ENCODE results near the gene ZNF432.

The ZNF432 gene

DNA sequence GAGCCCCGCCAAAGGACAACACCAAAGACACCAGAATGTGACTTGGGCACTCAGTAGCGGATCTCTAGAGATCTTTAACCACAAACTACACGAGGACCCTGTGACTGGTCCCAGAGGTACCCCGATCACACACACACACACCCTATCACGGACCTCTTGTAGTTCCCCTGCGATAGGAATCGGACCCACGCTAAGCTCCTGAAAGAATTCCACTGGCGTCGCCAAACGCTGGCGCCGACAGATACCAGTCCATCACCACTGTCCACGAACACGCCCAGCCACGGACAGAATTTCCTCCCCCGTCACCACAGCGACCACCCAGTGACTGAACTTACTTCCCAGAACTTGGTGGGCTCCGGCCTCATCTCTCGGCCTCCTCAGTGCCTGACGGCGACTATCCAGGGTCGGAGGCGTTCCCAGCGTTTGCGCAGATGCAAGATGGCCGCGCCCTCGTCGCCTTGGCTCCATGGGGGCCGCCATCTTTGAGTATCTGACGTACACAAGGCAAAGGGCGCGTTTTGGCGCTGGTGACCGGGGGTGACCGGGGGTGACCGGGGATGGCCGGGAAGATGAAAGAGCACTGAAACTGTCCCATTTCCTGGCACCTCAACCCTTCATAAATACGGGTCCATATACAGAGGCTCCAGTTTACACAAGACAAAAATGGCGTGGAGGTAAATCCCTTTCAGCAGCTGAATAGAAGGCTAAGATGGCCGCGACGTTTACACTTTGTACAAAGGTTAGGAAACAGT lies 40.7 kb downstream of the ZNF432 start, which contains the start of gene ZNF615:
Gene ZNF615, minus strand, starts transcription at position 406 of the 752 bp plus-strand sequence. CDS start 4,500 bp downstream, outside the sequence.
- DNase-seq: peak; percentile 90

DNA sequence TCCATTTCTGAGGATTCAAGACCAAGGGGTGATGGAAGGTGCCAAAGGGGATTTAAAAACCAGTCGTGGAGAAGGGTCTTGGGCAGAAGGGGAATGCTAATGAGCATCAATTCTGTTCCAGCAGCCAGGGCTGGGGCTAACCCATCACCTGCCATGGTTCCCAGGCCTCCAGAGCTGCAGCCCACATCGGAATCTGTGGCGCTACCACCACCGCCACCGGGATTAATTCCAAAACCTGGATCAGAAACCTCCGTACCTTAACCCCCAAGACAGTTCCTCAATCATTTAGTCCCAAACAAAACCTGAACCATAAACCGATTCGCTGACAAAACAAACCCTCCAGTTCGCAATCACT lies 41.2 kb downstream of the ZNF432 start:
- DNase-seq: no peak

DNA sequence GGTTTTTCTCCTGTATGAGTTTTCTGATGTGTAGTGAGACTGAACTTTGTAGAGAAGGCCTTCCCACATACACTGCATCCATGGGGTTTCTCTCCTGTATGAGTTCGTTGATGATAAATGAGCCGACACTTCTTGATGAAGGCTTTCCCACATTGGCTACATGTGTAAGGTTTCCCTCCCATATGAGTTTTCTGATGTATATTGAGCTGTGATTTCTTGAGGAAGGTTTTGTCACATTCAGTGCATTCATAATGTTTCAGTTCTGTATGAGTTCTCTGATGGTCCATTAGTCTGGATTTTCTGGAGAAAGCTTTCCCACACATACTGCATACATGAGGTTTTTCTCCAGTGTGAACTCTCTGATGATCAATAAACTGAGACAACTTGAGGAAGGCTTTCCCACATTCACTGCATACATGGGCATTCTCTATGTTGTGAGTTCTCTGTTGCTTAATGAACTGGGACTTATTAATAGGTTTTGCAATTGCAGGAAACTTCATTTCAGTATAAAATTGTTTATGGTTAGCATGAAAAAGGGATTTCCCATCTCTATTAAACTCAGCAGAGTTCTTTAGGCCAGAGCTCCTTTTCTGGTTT lies 54.5 kb downstream of the ZNF432 start:
- DNase-seq: no peak

DNA sequence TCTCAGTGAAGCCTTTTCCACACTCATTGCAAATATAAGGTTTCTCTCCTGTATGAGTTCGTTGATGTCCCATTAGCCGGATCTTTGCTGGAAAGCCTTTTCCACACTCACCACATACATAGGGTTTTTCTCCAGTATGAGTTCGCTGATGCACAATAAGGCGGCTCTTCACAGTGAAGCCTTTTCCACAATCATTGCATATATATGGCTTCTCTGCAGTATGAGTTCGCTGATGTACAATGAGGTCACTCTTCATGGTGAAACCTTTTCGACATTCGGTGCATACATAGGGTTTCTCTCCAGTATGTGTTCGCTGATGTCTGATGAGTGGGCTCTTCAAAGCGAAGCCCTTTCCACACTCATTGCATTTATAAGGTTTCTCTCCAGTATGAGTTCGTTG lies 55.2 kb downstream of the ZNF432 start:
- DNase-seq: no peak

DNA sequence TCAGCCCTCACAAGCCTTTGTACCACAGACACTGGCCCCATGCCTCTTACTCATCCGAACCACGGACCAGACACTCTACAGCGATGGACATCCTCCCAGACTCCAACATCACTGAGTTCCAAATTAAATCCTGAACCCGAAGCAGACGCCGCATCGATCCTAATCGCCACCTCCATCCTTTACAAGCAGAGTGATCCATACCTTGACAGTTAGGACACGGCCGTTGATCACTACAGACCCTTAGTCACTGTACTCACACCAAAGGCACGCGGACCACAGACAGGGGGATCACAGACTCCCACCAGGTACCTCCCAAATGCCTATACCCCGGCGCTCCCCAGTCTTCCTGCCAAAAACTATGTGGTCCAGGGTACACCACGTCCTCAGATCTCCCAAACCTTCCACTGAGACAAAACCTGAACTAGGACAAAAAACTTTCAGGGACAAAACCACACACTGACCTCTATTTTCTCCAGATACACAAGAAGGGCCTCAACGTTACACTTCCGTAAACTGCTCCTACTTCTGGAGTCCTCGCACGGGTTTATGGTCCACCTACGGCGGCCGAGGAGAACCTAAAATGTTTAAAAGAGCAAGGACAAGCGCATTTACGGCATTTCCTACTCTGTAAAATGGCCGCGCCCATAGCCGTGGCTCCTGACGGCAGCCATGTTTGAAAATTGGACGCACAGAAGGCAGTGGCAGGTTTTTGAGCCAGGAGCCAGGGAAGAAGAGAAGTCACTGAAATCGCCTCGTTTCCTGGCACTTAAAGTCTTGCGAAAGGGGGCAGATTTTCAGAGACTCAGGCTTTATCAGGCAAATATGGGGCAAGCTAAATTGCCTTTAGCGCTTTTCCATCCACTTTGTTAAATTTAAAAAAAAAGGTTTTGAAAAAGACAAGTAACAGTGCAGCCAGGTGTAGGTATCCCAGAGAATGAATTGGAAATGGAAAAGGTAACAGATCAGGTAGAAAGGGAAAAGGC lies 62.0 kb downstream of the ZNF432 start, which contains the start of gene ZNF350:
Gene ZNF350, minus strand, starts transcription at position 532 of the 983 bp plus-strand sequence. CDS start 12,480 bp downstream, outside the sequence.
- peak; percentile 92 for DNase-seq

DNA sequence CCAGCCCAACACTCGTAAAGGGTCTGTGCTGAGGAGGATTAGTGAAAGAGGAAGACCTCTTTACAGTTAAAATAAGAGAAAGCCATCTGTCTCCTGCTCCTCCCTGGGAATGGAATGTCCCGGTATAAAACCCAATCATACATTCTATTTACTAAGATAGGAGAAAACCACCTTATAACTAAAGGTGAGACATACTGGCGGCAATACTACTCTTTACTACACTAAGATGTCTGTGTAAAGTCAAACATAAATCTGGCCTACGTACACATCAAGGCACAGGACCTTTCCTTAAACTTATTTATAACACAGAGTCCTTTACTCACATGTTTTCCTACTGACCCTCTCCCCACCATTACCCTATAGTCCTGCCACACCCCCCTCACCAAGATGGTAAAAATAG lies 65.3 kb downstream of the ZNF432 start:
- no peak for DNase-seq

Data from activated CD4-positive, alpha-beta T cell treated with anti-CD3 and anti-CD28 coated beads, Interleukin-2, Interleukin-6, amounts not matched to agents 100 ng/mL and 50 ng/mL, durations not matched to agents 16 hours and 8 hours (primary cell).